HG03521 (cell line): ENCODE measurements around the gene PRKCZ.

Experiments used
- ATAC-seq: cut with Tn5 transposase; IDR thresholded peaks from one replicate; pipeline ENCODE4 v1.9.1; 2021; ENCODE audit warnings: mild to moderate bottlenecking, moderate library complexity; ENCODE audit not compliant: unreplicated experiment

Gene PRKCZ

DNA sequence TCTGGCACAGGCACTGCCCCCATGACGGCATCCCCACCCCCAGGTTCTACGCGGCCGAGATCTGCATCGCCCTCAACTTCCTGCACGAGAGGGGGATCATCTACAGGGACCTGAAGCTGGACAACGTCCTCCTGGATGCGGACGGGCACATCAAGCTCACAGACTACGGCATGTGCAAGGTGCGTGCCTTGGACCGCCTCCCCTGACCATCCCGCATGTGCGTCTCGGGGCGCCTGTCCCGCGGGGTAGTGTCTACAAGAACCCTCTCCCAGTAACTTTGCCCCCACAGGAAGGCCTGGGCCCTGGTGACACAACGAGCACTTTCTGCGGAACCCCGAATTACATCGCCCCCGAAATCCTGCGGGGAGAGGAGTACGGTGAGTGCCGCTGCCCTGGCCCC, 121.8 kb downstream of the PRKCZ start:
- ATAC-seq, result no peak

GRCh38 chr1:2172551-2173146, 122.4 kb downstream of the PRKCZ start:
- no peak for ATAC-seq

GRCh38 chr1:2173546-2174347, 123.5 kb downstream of the PRKCZ start:
- ATAC-seq, result no peak

GRCh38 chr1:2174348-2175054, 124.3 kb downstream of the PRKCZ start:
- ATAC-seq, result no peak

- ATAC-seq, result no peak
These were observed 124.8 kb downstream of the PRKCZ start for GRCh38 chr1:2175055-2175414.

GRCh38 chr1:2175681-2176454, 125.7 kb downstream of the PRKCZ start:
- no peak for ATAC-seq

GRCh38 chr1:2176615-2177014, 126.4 kb downstream of the PRKCZ start:
- ATAC-seq, result no peak

- ATAC-seq, result no peak
These were observed 127.3 kb downstream of the PRKCZ start for GRCh38 chr1:2177541-2177940.

DNA sequence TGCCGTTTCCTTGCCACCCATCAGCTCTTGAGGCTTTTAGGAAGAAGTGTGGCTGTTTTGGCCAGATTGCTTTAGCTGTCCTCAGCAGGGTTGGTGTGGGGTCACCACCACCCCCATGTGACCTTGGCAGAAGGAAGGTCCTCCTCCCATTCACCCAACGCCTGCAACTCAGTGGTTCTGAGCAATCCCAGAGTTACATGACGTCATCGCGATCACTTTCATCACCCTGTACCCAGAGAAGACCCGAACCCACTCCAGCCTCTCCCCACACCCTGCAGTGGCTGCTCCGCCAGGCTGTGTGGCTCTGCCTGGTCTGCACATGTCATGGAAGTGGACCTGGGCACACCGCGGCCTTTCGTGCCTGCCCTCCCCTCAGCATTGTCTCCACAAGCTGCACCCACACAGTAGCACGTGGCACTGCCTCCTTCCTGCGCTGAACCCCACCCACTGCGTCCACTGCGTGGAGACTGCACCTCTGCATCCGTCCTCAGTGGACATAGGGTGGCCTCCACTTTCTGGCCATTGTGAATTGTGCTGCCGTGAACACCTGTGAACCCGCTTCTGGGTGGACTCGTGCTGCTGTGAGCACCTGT, 127.8 kb downstream of the PRKCZ start:
- ATAC-seq, result no peak

DNA sequence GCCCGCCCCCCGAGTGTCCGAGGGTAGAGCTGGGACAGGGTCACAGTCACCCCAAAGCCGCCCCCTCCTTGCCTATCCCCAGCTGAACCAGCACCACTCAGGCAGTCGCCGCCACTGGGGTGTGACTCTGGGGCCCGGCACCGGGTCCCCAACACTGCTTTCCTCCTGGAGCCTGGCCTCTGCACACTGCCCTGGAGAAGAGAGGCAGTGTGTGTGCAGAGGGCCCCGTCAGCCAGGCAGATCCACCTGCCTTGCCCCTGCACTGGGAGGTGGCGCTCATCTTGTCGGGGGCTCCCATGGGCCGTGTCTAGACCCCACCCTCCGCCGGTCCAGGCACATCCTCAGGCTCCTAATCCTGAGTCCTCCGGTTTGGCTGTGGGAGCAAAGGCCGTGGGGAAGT, 128.7 kb downstream of the PRKCZ start:
- no peak for ATAC-seq

- ATAC-seq, result no peak
These were observed 129.2 kb downstream of the PRKCZ start for GRCh38 chr1:2179283-2180013.

DNA sequence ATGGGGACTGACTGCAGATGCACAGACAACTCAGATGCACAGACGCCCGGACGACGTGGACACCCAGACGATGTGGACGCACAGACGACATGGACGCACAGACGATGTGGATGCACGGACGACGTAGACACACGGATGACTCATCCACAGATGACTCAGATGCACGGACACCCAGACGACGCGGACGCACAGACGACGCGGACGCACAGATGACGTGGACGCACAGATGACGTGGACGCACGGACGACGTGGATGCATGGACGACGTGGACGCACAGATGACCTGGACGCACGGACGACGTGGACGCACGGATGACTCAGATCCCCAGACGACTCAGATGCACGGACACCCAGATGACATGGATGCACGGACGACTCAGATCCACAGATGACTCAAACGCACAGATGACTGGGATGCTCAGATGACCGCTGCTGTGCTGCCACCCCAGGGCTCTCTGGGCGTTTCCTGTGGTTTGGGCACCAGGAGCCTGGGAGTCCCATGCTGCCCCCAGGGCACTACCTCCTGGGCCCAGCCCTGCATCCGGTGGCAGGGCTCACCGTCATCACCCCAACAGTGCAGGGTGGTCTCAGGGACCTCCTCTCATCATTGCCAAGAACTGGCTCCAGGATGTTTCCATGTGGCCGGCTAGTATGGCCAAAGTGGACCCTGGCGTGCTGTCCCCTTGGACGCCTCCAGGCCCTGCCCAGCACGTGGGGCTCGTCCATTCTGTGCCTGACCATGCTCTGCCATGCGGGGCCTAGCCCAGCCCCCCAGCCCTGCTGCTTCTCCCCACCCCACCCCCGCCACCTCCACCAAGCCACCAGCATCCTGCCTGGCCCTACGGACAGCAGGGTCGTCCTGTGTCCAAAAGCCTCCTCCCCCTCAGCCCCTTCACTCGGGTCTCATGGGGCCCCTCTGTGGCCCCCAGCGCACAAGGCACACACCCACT, 130.4 kb downstream of the PRKCZ start:
- no peak for ATAC-seq

GRCh38 chr1:2181271-2181670, 131.1 kb downstream of the PRKCZ start:
- no peak for ATAC-seq

- no peak for ATAC-seq
These were observed 131.5 kb downstream of the PRKCZ start for GRCh38 chr1:2181752-2182151.

GRCh38 chr1:2182376-2182775, 132.2 kb downstream of the PRKCZ start:
- no peak for ATAC-seq

- no peak for ATAC-seq
These were observed 133.7 kb downstream of the PRKCZ start for GRCh38 chr1:2183937-2184334.

- no peak for ATAC-seq
These were observed 134.3 kb downstream of the PRKCZ start for GRCh38 chr1:2184531-2184930.

DNA sequence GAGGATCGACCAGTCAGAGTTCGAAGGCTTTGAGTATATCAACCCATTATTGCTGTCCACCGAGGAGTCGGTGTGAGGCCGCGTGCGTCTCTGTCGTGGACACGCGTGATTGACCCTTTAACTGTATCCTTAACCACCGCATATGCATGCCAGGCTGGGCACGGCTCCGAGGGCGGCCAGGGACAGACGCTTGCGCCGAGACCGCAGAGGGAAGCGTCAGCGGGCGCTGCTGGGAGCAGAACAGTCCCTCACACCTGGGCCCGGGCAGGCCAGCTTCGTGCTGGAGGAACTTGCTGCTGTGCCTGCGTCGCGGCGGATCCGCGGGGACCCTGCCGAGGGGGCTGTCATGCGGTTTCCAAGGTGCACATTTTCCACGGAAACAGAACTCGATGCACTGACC, 134.7 kb downstream of the PRKCZ start:
- no peak for ATAC-seq
